ENCODE measurements around the gene MISP. TPM values are rescaled to one million over a fixed set of nuclear protein-coding genes. Genes with fewer than 3 reads are reported as not detected.

The MISP gene
- total and polyA plus RNA-seq, 9 of the 15 experiments (the other 6 are each of a cell fraction or from before 2014, with no cell fraction given) = 0.04 to 0.29 (median 0.05) TPM; not detected in 5

GRCh38 chr19:752652-753517, 2.0 kb downstream of the MISP start (continued):
- TF ChIP-seq MAZ (CRISPR knock-in tag; conservative IDR thresholded peaks at IDR 0.05 in 1 of 2, IDR thresholded peaks at IDR 0.05 in 1 of 2) (no peak), NR2C2 (CRISPR knock-in tag; IDR thresholded peaks at IDR 0.05) (no peak), NR2C2 (tag; IDR thresholded peaks at IDR 0.05) (no peak), TCF7L2 (IDR thresholded peaks at IDR 0.05; ENCODE audit: low read depth, low read length) (no peak), RCOR1 (IDR thresholded peaks at IDR 0.05; ENCODE audit: borderline replicate concordance in 1 of 2, low read depth in 2 of 2, low read length in 2 of 2) (no peak), MYC (IDR thresholded peaks at IDR 0.05; ENCODE audit: low read depth, low read length) (no peak), MYC (CRISPR knock-in tag; IDR thresholded peaks at IDR 0.05; ENCODE audit: borderline replicate concordance, low read depth) (no peak), E4F1 (CRISPR knock-in tag; IDR thresholded peaks at IDR 0.05; ENCODE audit: borderline replicate concordance) (no peak), ZBTB11 (CRISPR knock-in tag; IDR thresholded peaks at IDR 0.05) (no peak), NR2F6 (CRISPR knock-in tag; IDR thresholded peaks at IDR 0.05) (no peak), ZNF609 (CRISPR knock-in tag; IDR thresholded peaks at IDR 0.05; ENCODE audit: borderline replicate concordance) (no peak), POLR2AphosphoS5 (IDR thresholded peaks at IDR 0.05; ENCODE audit: control insufficient read depth, insufficient read depth, low read depth, low read length) (no peak), PURB (CRISPR knock-in tag; IDR thresholded peaks at IDR 0.05; ENCODE audit: low read depth) (no peak), ZC3H4 (CRISPR knock-in tag; IDR thresholded peaks at IDR 0.05; ENCODE audit: borderline replicate concordance) (no peak), ZNF224 (CRISPR knock-in tag; IDR thresholded peaks at IDR 0.05) (no peak)
